A549 (cell line): Measurements from ENCODE around the gene EPB41L4B. TPM values are rescaled to one million over a fixed set of nuclear protein-coding genes. Genes with fewer than 3 reads are reported as not detected.

Experiments used
- ATAC-seq, 2 experiments: fragments of 200-7000 bp in 1 of 2; fragments of >200 bp in 1 of 2; cut with Nextera tagmentation in 1 of 2; cut with Tn5 transposase in 1 of 2; 3 replicates each; pipeline versions ENCODE4 v1.8.0 to v1.9.1; 2018 to 2020; ENCODE audit warnings: mild to moderate bottlenecking in 1 of 2, moderate library complexity in 1 of 2
- CTCF ChIA-PET: fragments of 300-600 bp; sonication (Branson Sonifier 250); formaldehyde crosslinking; extraction: SDS; loops from one replicate; lab custom pipeline; 2021; ENCODE audit warnings: antibody characterized with exemption, inconsistent platforms; lab: Yijun Ruan, JAX
- POLR2A ChIA-PET: fragments of 350-600 bp; formaldehyde crosslinking; extraction: SDS; loops from one replicate; lab custom pipeline; 2021; ENCODE audit warnings: antibody characterized with exemption, inconsistent platforms; lab: Yijun Ruan, JAX
- DNase-seq, 2 experiments: peaks; one replicate each; pipeline versions ENCODE4 v3.0.0 to v3.0.0-alpha.2; 2011 to 2016; ENCODE audit warnings: low read depth in 1 of 2, low spot score in 1 of 2
- FAIRE-seq: peaks from 2 replicates; lab custom pipeline; 2011; peaks lifted over from hg19 to GRCh38; lab: Jason Lieb, UNC
- H3K27ac ChIP-seq, 2 experiments: fragments of >200 bp; sonication (Bioruptor Twin); formaldehyde crosslinking; 3 replicates each; pipeline ENCODE4 v1.5.1; 2016 to 2017
- H3K4me1 ChIP-seq: fragments of >200 bp; sonication (Bioruptor Twin); formaldehyde crosslinking; 3 replicates; pipeline ENCODE4 v1.6.1; 2016
- H3K4me2 ChIP-seq: fragments of >200 bp; sonication (Bioruptor Twin); formaldehyde crosslinking; 3 replicates; pipeline ENCODE4 v1.6.1; 2016
- H3K4me3 ChIP-seq: fragments of >200 bp; sonication (Bioruptor Twin); formaldehyde crosslinking; 3 replicates; pipeline ENCODE4 v1.5.1; 2016
- H3K9me3 ChIP-seq: fragments of >200 bp; sonication (Bioruptor Twin); formaldehyde crosslinking; 3 replicates; pipeline ENCODE4 v1.6.1; 2016
- ATOH8 ChIP-seq: fragments of 250-450 bp; sonication (Bioruptor Pico); IDR thresholded peaks from 2 replicates; pipeline ENCODE4 v1.5.0; 2020; ENCODE audit warnings: low read depth, mild to moderate bottlenecking, moderate library complexity
- BCL3 ChIP-seq: fragments of >200 bp; sonication (Bioruptor Twin); formaldehyde crosslinking; IDR thresholded peaks from 3 replicates; pipeline ENCODE4 v1.6.1; 2016
- BHLHE40 ChIP-seq: IDR thresholded peaks from 2 replicates; pipeline ENCODE4 v1.6.1; 2012; ENCODE audit warnings: low read depth, low read length, inconsistent platforms
- CEBPB ChIP-seq, 2 experiments: fragments of >200 bp in 1 of 2; sonication (Bioruptor Twin) in 1 of 2; formaldehyde crosslinking in 1 of 2; IDR thresholded peaks; 2 replicates each; pipeline ENCODE4 v1.6.1; 2012 to 2016
- EHF ChIP-seq: fragments of 250-450 bp; sonication (Bioruptor Pico); IDR thresholded peaks from 2 replicates; pipeline ENCODE4 v1.5.0; 2020; ENCODE audit warnings: mild to moderate bottlenecking
- EHMT2 ChIP-seq: fragments of 200-600 bp; sonication (generic); IDR thresholded peaks from 2 replicates; pipeline ENCODE4 v1.6.1; 2016; ENCODE audit warnings: antibody characterized with exemption, low read depth, mild to moderate bottlenecking, moderate library complexity
- ESRRA ChIP-seq: fragments of 150-350 bp; IDR thresholded peaks from 2 replicates; pipeline ENCODE4 v1.6.1; 2014; ENCODE audit warnings: mild to moderate bottlenecking, low read length, borderline replicate concordance
- FOSL2 ChIP-seq, 2 experiments: fragments of 450-650 bp in 1 of 2; fragments of >200 bp in 1 of 2; sonication (Bioruptor Twin) in 1 of 2; formaldehyde crosslinking; IDR thresholded peaks; 2 replicates each; pipeline versions ENCODE4 v1.5.0 to v1.6.1; 2016 to 2020; ENCODE audit warnings: mild to moderate bottlenecking in 1 of 2, moderate library complexity in 1 of 2
- HMGXB4 ChIP-seq: fragments of 250-450 bp; sonication (Bioruptor Pico); IDR thresholded peaks from 2 replicates; pipeline ENCODE4 v1.5.0; 2021; ENCODE audit warnings: mild to moderate bottlenecking, moderate library complexity, borderline replicate concordance
- HOXA7 ChIP-seq: fragments of 250-450 bp; sonication (Bioruptor Pico); IDR thresholded peaks from 2 replicates; pipeline ENCODE4 v1.5.0; 2020; ENCODE audit warnings: mild to moderate bottlenecking, moderate library complexity
- HOXB5 ChIP-seq: fragments of 250-450 bp; sonication (Bioruptor Pico); IDR thresholded peaks from 2 replicates; pipeline ENCODE4 v1.5.0; 2020; ENCODE audit warnings: mild to moderate bottlenecking, moderate library complexity
- NFE2L2 ChIP-seq: fragments of 150-350 bp; conservative IDR thresholded peaks from 2 replicates; pipeline ENCODE4 v1.6.1; 2014; ENCODE audit warnings: low read length
- NR3C1 ChIP-seq: fragments of >200 bp; sonication (Bioruptor Twin); formaldehyde crosslinking; IDR thresholded peaks from 3 replicates; pipeline ENCODE4 v1.6.1; 2017
- PHF8 ChIP-seq: fragments of 200-600 bp; sonication (generic); IDR thresholded peaks from 2 replicates; pipeline ENCODE4 v1.6.1; 2016; ENCODE audit warnings: low read depth, mild to moderate bottlenecking, antibody characterized with exemption, moderate library complexity, borderline replicate concordance
- POLR2A ChIP-seq: IDR thresholded peaks from 2 replicates; pipeline ENCODE4 v1.6.1; 2012; ENCODE audit warnings: mild to moderate bottlenecking, low read length
- RAD21 ChIP-seq, 2 experiments: fragments of >200 bp in 1 of 2; sonication (Bioruptor Twin) in 1 of 2; formaldehyde crosslinking in 1 of 2; IDR thresholded peaks in 1 of 2; conservative IDR thresholded peaks in 1 of 2; 2 replicates in 1 of 2; 3 replicates in 1 of 2; pipeline ENCODE4 v1.6.1; 2012 to 2018; ENCODE audit warnings: inconsistent platforms in 1 of 2
- RFX5 ChIP-seq: fragments of 450-650 bp; IDR thresholded peaks from 2 replicates; pipeline ENCODE4 v1.7.1; 2014; ENCODE audit warnings: antibody characterized with exemption, mild to moderate bottlenecking, moderate library complexity
- SMC3 ChIP-seq: fragments of >200 bp; sonication (Bioruptor Twin); formaldehyde crosslinking; IDR thresholded peaks from 3 replicates; pipeline ENCODE4 v1.6.1; 2018; ENCODE audit warnings: inconsistent platforms
- SREBF2 ChIP-seq: fragments of 450-650 bp; IDR thresholded peaks from 2 replicates; pipeline ENCODE4 v1.6.1; 2014; ENCODE audit warnings: mild to moderate bottlenecking, moderate library complexity
- TP53 ChIP-seq: fragments of 250-450 bp; sonication (Bioruptor Pico); IDR thresholded peaks from 2 replicates; pipeline ENCODE4 v1.5.0; 2021; ENCODE audit warnings: mild to moderate bottlenecking, moderate library complexity
- ZC3H11A ChIP-seq: fragments of 450-650 bp; IDR thresholded peaks from 2 replicates; pipeline ENCODE4 v1.6.1; 2014; ENCODE audit warnings: antibody characterized with exemption, mild to moderate bottlenecking
- ZFP36 ChIP-seq: fragments of 450-650 bp; IDR thresholded peaks from 2 replicates; pipeline ENCODE4 v1.6.1; 2014; ENCODE audit warnings: borderline replicate concordance; ENCODE audit not compliant: partially characterized antibody
- ZSCAN20 ChIP-seq: fragments of 250-450 bp; sonication (Bioruptor Pico); IDR thresholded peaks from 2 replicates; pipeline ENCODE4 v1.8.0; 2022; ENCODE audit warnings: mild to moderate bottlenecking, moderate library complexity
- WGBS: methylation state at CpG from one replicate; pipeline ENCODE4 v1.1.6; 2017; ENCODE audit errors: missing lambda C conversion rate; 5-methylcytosine and 5-hydroxymethylcytosine counted together
- polyA plus RNA-seq, 4 experiments: library from polyadenylated mRNA; depleted of rRNA in 3 of 4; stranded (reverse); fragments of >200 nt; fragmentation: RNase III in 1 of 4; extraction: RNeasy Plus Mini Kit Qiagen cat#74134 plus additional on column Dnase treatment in 1 of 4; gene quantifications; 2 replicates in 3 of 4; 3 replicates in 1 of 4; pipeline ENCODE4 v1.2.3, GENCODE V29; 2011 to 2017
- TF ChIP-seq, protein P1 (sequence below): fragments of 150-350 bp; IDR thresholded peaks from 2 replicates; pipeline ENCODE4 v1.6.1; 2014; ENCODE audit warnings: low read depth, mild to moderate bottlenecking, low read length
- TF ChIP-seq, protein P2 (sequence below): fragments of >200 bp; sonication (Bioruptor Twin); formaldehyde crosslinking; IDR thresholded peaks from 3 replicates; pipeline ENCODE4 v1.5.1; 2016

Gene EPB41L4B
- polyA plus RNA-seq, 2 of the 4 experiments (the other 2 are of a cell fraction): 7.9 to 22.0 TPM

- H3K4me2 ChIP-seq: no peak overlapping the region
- H3K4me1 ChIP-seq: 0 out of 3 replicates have a peak, but pooled peaks cover 3% of the 10 kb centered on the region
- POLR2A ChIA-PET: no interaction called here
- H3K9me3 ChIP-seq: no peaks in the 10 kb centered on the region
- no peak overlapping the region for H3K4me3 ChIP-seq
- no peak overlapping the region for H3K27ac ChIP-seq
- TF ChIP-seq POLR2A (no peak), ESRRA (no peak), EHMT2 (no peak), SMC3 (no peak), HOXA7 (CRISPR knock-in tag) (no peak), RFX5 (no peak), CEBPB (IDR thresholded peaks at IDR 0.05) (no peak), NR3C1 (no peak), TP53 (no peak), ZSCAN20 (CRISPR knock-in tag) (no peak), HMGXB4 (CRISPR knock-in tag) (no peak), BCL3 (no peak), NFE2L2 (no peak), ZFP36 (no peak), EHF (CRISPR knock-in tag) (no peak)
- TF ChIP-seq, protein P1, sequence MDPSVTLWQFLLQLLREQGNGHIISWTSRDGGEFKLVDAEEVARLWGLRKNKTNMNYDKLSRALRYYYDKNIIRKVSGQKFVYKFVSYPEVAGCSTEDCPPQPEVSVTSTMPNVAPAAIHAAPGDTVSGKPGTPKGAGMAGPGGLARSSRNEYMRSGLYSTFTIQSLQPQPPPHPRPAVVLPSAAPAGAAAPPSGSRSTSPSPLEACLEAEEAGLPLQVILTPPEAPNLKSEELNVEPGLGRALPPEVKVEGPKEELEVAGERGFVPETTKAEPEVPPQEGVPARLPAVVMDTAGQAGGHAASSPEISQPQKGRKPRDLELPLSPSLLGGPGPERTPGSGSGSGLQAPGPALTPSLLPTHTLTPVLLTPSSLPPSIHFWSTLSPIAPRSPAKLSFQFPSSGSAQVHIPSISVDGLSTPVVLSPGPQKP: no peak
- WGBS: 72% methylated on average over 9 of the region's 9 CpGs
- no peak for ATAC-seq
- DNase-seq: no peak
- no peak for FAIRE-seq
- CTCF ChIA-PET: interaction anchor here (0.6 to 1.7 kb wide), 8 partner anchors 9 to 291 kb away, joined by 3 to 6 read pairs (median 4); no protein-coding TSS in a partner anchor
Observed at GRCh38 chr9:109179801-109180523, 140.9 kb downstream of the EPB41L4B start.

DNA sequence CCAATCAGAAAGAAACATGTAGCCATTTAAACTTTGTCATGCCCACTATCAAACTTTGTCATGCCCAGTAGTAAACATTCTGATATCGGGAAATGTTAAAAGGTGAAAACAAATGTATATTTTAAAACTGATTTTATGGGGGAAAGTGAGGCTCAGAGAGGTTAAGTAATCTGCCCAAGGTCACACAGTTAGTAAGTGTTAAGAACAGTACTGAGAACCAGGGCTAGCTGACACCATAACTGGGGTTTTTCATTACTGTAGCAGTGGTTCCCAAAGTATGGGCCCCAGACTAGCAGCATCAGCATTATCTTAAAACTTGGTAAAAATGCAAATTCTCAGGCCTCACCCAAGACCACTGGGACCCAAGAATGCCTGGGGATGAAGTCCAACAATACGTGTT, 143.9 kb downstream of the EPB41L4B start:
- TF ChIP-seq ZC3H11A (no peak), CEBPB (IDR thresholded peaks at IDR 0.05) (no peak), BHLHE40 (no peak), RAD21 (conservative IDR thresholded peaks at IDR 0.05 in 1 of 2, IDR thresholded peaks at IDR 0.05 in 1 of 2) (no peak), SREBF2 (no peak), FOSL2 (IDR thresholded peaks at IDR 0.05) (no peak), FOSL2 (CRISPR knock-in tag; IDR thresholded peaks at IDR 0.05) (no peak), ATOH8 (no peak), ZFP36 (no peak), BCL3 (no peak), PHF8 (no peak), HOXB5 (CRISPR knock-in tag) (no peak)
- TF ChIP-seq, protein P2, sequence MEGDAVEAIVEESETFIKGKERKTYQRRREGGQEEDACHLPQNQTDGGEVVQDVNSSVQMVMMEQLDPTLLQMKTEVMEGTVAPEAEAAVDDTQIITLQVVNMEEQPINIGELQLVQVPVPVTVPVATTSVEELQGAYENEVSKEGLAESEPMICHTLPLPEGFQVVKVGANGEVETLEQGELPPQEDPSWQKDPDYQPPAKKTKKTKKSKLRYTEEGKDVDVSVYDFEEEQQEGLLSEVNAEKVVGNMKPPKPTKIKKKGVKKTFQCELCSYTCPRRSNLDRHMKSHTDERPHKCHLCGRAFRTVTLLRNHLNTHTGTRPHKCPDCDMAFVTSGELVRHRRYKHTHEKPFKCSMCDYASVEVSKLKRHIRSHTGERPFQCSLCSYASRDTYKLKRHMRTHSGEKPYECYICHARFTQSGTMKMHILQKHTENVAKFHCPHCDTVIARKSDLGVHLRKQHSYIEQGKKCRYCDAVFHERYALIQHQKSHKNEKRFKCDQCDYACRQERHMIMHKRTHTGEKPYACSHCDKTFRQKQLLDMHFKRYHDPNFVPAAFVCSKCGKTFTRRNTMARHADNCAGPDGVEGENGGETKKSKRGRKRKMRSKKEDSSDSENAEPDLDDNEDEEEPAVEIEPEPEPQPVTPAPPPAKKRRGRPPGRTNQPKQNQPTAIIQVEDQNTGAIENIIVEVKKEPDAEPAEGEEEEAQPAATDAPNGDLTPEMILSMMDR: no peak
- POLR2A ChIA-PET: no interaction called here
- no peak for ATAC-seq
- Histone ChIP-seq H3K27ac (no peak overlapping the region), H3K9me3 (no peaks in the 10 kb centered on the region), H3K4me3 (no peak overlapping the region), H3K4me1 (no peaks in the 10 kb centered on the region), H3K4me2 (no peak overlapping the region)
- no peak for FAIRE-seq
- 76% methylated on average over 2 of the region's 2 CpGs for WGBS
- CTCF ChIA-PET: interaction anchor here (1.1 to 1.4 kb wide), 3 partner anchors 44 to 145 kb away, joined by 3 read pairs; no protein-coding TSS in a partner anchor
- no peak for DNase-seq
